GM06990 (cell line): ENCODE results near the gene PRLR.

Experiments
- DNase-seq: peaks from one replicate; pipeline ENCODE4 v3.0.0-alpha.2; 2011; ENCODE audit not compliant: insufficient read length; ENCODE audit errors: extremely low read depth
- H3K27me3 ChIP-seq: replicated peaks from 2 replicates; pipeline ENCODE4 v1.6.0; 2011; ENCODE audit warnings: low read length; ENCODE audit not compliant: control insufficient read depth, insufficient read depth
- H3K36me3 ChIP-seq: 2 replicates; pipeline ENCODE4 v1.5.1; 2011; ENCODE audit warnings: low read length; ENCODE audit not compliant: control insufficient read depth, insufficient read depth
- H3K4me3 ChIP-seq: replicated peaks from 2 replicates; pipeline ENCODE4 v1.5.1; 2011; ENCODE audit warnings: low read depth, mild to moderate bottlenecking, control low read depth, low read length
- TF ChIP-seq, protein P1 (sequence below): IDR thresholded peaks from 2 replicates; pipeline ENCODE4 v1.5.1; 2011; ENCODE audit warnings: low read length, control low read depth, mild to moderate bottlenecking, inconsistent platforms; ENCODE audit not compliant: insufficient read depth, poor library complexity, severe bottlenecking

The PRLR gene

GRCh38 chr5:35067985-35068384 lies 162.3 kb downstream of the PRLR start:
- no peak overlapping the region for H3K4me3 ChIP-seq
- no peaks in the 10 kb centered on the region for H3K27me3 ChIP-seq
- DNase-seq = no peak
- TF ChIP-seq, protein P1, sequence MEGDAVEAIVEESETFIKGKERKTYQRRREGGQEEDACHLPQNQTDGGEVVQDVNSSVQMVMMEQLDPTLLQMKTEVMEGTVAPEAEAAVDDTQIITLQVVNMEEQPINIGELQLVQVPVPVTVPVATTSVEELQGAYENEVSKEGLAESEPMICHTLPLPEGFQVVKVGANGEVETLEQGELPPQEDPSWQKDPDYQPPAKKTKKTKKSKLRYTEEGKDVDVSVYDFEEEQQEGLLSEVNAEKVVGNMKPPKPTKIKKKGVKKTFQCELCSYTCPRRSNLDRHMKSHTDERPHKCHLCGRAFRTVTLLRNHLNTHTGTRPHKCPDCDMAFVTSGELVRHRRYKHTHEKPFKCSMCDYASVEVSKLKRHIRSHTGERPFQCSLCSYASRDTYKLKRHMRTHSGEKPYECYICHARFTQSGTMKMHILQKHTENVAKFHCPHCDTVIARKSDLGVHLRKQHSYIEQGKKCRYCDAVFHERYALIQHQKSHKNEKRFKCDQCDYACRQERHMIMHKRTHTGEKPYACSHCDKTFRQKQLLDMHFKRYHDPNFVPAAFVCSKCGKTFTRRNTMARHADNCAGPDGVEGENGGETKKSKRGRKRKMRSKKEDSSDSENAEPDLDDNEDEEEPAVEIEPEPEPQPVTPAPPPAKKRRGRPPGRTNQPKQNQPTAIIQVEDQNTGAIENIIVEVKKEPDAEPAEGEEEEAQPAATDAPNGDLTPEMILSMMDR = no peak
- no peaks in the 10 kb centered on the region for H3K36me3 ChIP-seq

DNA sequence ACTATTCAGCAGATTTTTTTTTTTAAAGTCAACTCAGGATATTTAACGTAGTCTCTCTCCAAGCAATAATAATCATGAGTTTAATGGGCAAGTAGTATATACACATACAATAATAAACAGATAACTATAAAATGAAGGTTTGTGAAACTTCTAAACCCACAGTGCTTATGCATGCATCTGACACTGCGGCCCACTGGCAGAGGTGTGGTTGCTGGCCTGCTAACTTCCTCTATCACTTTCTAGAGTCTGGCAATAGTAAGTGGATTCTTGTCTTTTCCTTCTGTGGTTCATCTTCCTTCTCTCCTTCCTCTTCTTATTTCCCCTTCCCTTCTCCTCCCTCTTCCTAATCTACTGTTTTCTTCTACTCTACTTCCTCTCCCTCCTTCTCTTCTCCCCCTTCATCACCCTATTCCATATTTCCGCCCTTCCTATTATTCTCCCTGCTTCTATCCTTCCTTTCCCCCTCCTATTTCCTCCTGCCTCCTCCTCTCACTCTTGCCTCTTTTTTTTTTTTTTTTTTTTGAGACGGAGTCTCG lies 164.0 kb downstream of the PRLR start:
- no peak overlapping the region for H3K4me3 ChIP-seq
- TF ChIP-seq, protein P1 = no peak
- no peak for DNase-seq
- no peaks in the 10 kb centered on the region for H3K36me3 ChIP-seq
- no peaks in the 10 kb centered on the region for H3K27me3 ChIP-seq

DNA sequence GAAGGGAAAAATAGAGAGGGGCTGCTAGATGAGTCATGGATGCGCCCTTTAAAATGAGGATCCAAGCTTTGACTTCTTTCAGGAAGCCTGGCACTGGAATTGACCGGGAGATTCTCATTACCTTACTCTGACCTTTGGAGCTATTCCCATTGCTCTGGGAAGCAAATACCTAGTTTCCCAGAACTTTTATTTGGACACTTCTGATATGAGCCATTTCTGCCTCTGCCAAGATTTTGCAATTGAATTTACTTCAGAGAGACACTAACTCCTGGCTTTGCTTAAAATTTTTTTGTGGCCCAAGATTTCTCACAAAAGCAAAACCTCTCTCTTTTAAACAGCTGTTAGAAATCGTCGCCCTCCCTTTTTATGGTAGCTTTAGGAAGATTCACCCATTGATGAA lies 166.9 kb downstream of the PRLR start:
- Histone ChIP-seq H3K27me3 (no peaks in the 10 kb centered on the region), H3K4me3 (no peak overlapping the region), H3K36me3 (no peaks in the 10 kb centered on the region)
- no peak for DNase-seq
- TF ChIP-seq, protein P1 = no peak

GRCh38 chr5:35061211-35061770 lies 169.0 kb downstream of the PRLR start:
- DNase-seq = no peak
- Histone ChIP-seq H3K4me3 (no peak overlapping the region), H3K27me3 (no peaks in the 10 kb centered on the region), H3K36me3 (no peaks in the 10 kb centered on the region)
- TF ChIP-seq, protein P1 = no peak

DNA sequence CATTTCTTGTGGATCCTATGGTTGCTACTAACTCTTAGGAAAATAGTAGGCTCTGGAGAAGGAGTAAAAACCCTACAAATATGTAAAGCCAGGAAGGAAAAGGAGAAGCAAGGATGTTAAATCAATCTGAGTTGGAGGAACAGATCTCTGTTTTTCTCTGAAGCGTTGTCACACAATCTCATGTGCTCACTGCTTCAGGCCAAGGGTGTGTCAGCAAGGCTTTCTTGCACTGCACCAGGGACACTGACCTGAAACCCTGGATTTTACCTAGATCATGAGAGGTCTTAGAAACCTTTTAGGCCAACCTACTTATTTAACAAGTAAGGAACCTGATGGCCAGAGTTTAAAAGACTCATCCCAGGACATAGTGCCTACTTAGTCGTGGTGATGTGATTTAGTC lies 170.1 kb downstream of the PRLR start:
- DNase-seq = no peak
- Histone ChIP-seq H3K36me3 (no peaks in the 10 kb centered on the region), H3K27me3 (no peaks in the 10 kb centered on the region), H3K4me3 (no peak overlapping the region)
- TF ChIP-seq, protein P1 = no peak

GRCh38 chr5:35059251-35059650 lies 171.0 kb downstream of the PRLR start:
- Histone ChIP-seq H3K36me3 (no peaks in the 10 kb centered on the region), H3K4me3 (no peak overlapping the region), H3K27me3 (no peaks in the 10 kb centered on the region)
- DNase-seq = no peak
- TF ChIP-seq, protein P1 = no peak
